Activated naive CD4-positive, alpha-beta T cell treated with anti-CD3 and anti-CD28 coated beads, Interleukin-2, amount 50 U/mL, for 72 hours (primary cell): ENCODE measurements around the gene RFPL1. TPM values are rescaled to one million over a fixed set of nuclear protein-coding genes. Genes with fewer than 3 reads are reported as not detected.
A peak's percentile ranks its signal among the peaks of the same experiment; 100 is the strongest.

Source experiments
- ATAC-seq, 2 donors: fragments of 150-1000 bp; cut with Tn5 transposase; 2 replicates each; pipeline ENCODE4 v1.10.0; 2021; ENCODE audit warnings: mild to moderate bottlenecking in 2 of 2, moderate library complexity in 2 of 2
- DNase-seq, 2 donors: peaks; one replicate each; pipeline ENCODE4 v3.0.0; 2021 to 2022; ENCODE audit warnings: low spot score in 2 of 2
- H3K27ac Mint-ChIP-seq, 2 donors: one replicate each; pipeline ENCODE4 v1.8.0; 2022; ENCODE audit warnings: mild to moderate bottlenecking in 2 of 2, mixed read lengths in 2 of 2
- H3K36me3 Mint-ChIP-seq, 2 donors: one replicate each; pipeline ENCODE4 v1.8.0; 2022; ENCODE audit warnings: mixed read lengths in 2 of 2
- H3K9me3 Mint-ChIP-seq, 2 donors: one replicate each; pipeline ENCODE4 v1.8.0; 2022; ENCODE audit warnings: mixed read lengths in 2 of 2
- total RNA-seq, 2 donors: library from RNA; stranded (reverse); gene quantifications; one replicate each; pipeline ENCODE4 v1.2.3, GENCODE V29; 2022

The RFPL1 gene
- total RNA-seq, 2 donors from 2014 or later: not detected

GRCh38 chr22:29461263-29461662, 22.9 kb downstream of the RFPL1 start:
- no peak overlapping the region for H3K27ac Mint-ChIP-seq
- no peak for ATAC-seq
- DNase-seq: no peak
- H3K36me3 Mint-ChIP-seq: no peaks in the 10 kb centered on the region
- no peaks in the 10 kb centered on the region for H3K9me3 Mint-ChIP-seq

- H3K36me3 Mint-ChIP-seq: no peaks in the 10 kb centered on the region
- H3K9me3 Mint-ChIP-seq: no peaks in the 10 kb centered on the region
- ATAC-seq: no peak
- no peak for DNase-seq
- no peak overlapping the region for H3K27ac Mint-ChIP-seq
These were observed 25.2 kb downstream of the RFPL1 start for GRCh38 chr22:29463629-29464028.

DNA sequence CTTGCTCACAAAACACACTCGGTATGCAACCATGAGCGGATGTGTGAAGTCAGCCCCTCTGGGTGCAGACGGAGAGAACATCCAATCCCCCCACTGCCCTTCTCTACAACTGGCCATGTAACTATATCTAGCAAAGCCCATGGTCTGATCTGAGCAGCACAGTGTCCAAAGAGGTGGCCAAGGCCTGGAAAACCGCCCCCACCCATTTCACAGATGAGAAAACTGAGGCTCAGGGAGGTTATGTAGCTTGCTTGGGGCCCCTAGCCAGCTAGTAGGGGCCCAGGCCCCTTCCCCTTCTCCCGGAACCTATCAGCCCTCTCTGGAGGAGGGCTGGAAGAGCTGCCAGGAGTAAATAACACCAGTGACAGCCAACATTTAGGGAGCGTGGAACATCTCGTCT, 26.2 kb downstream of the RFPL1 start:
- H3K9me3 Mint-ChIP-seq: no peaks in the 10 kb centered on the region
- no peaks in the 10 kb centered on the region for H3K36me3 Mint-ChIP-seq
- no peak for ATAC-seq
- H3K27ac Mint-ChIP-seq: no peak overlapping the region
- DNase-seq: no peak

DNA sequence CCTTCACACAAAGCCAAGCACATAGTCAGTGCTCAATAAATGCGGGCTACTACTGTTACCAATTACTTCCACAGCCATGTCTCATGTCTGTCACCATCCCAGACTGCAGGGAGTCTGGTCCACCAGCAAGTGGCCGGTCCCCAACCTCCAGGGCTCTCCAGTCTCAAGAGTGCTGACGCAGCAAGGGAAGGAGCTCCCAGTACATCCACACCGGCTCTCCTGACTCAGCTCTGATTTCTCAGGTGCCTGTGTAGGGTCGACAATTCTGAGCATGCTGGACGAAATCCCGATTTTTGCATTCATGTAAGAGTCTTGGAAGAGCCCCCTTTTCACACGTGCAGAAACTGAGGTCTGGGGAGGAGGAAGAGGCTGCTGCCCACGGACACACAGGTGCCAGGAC, 31.4 kb downstream of the RFPL1 start:
- ATAC-seq (no peak), DNase-seq (no peak)
- H3K9me3 Mint-ChIP-seq: no peaks in the 10 kb centered on the region
- H3K36me3 Mint-ChIP-seq: no peaks in the 10 kb centered on the region
- peak overlapping the region in 1 of 2 donors; percentile 42 for H3K27ac Mint-ChIP-seq

DNA sequence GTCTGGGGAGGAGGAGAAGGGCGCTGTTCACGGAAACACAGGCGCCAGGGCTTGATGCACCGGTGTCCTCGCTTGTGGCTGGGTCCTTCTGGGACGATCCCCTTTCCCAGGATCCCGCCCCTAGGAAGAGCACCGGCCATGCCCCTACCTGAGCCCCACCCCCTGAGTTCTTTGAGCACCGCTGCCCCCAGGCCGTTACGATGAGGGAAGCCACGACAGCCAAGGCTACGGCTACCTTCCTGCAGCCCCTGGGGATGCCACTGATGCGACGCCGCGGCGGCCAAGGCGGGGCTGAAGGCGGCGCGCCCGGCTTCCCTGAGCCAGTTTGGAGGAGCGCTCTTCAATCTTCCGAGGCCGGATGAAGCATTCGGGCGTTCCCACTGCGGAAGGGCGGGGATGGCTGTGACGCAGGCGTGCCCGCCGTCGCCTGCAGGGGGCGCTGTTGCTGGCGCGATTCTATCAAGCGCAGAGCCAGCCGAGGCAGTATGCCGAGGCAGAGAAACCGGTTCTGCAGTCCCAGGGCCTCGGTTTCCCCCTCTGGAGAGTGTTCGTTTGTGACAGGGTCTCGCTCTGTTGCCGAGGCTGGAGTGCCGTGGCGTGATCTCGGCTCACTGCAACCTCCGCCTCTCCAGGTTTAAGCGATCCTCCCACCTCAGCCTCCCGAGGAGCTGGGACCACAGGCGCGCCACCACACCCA, 31.9 kb downstream of the RFPL1 start:
- Mint-ChIP-seq H3K27ac (peak overlapping the region in 1 of 2 donors; percentile 42), H3K36me3 (no peaks in the 10 kb centered on the region), H3K9me3 (no peaks in the 10 kb centered on the region)
- DNase-seq (peak; percentile 79 to 96), ATAC-seq (peak; percentile 95 to 97)

DNA sequence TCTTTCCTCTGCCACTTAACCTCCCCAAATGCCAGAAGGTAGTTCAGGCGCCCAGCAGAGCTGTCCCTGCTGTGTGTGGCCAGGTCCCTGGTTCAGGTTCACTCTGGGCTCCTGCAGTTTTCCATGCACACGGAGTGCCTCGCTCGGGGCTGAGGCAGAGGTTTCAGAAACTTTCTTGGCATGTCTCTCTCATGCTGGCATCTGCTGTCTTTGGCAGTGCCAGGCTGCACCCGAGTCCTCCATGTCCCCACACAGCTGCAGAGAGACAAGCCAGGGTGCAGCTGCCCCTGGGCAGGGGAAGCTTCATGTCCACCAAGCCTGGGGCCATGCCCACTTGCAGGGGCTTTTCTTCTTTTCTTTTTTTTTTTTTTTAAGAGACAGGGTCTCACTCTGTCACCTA, 34.6 kb downstream of the RFPL1 start:
- Mint-ChIP-seq H3K27ac (no peak overlapping the region), H3K9me3 (no peaks in the 10 kb centered on the region), H3K36me3 (peaks cover 0 to 4% of the 10 kb centered on the region in 2 donors)
- no peak for DNase-seq
- ATAC-seq: no peak

- no peak overlapping the region for H3K27ac Mint-ChIP-seq
- H3K36me3 Mint-ChIP-seq: peaks cover 6 to 10% of the 10 kb centered on the region in 2 donors
- no peak for DNase-seq
- ATAC-seq: no peak
- no peaks in the 10 kb centered on the region for H3K9me3 Mint-ChIP-seq
These were observed 37.2 kb downstream of the RFPL1 start for GRCh38 chr22:29475550-29475949.

DNA sequence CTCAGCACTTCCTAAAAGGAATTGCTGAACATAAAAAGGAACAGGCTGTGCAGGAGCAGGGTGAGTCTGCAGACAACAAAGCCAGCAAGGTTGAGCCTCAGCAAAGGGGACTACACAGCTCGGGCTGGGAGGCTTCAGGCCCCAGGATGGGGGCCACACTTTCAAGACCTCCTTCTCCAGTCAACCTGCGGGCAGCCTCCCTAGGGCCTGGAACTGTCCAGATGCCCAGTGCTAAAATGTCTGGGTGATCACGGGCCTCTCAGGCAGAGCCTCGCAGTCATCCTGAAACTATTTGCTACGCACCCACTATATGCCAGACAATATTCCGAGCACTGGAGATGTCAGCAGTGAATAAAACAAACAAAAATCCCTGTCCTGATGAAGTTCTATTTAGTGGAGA, 37.7 kb downstream of the RFPL1 start:
- peaks cover 7 to 10% of the 10 kb centered on the region in 2 donors for H3K36me3 Mint-ChIP-seq
- H3K27ac Mint-ChIP-seq: no peak overlapping the region
- ATAC-seq (no peak), DNase-seq (no peak)
- no peaks in the 10 kb centered on the region for H3K9me3 Mint-ChIP-seq

DNA sequence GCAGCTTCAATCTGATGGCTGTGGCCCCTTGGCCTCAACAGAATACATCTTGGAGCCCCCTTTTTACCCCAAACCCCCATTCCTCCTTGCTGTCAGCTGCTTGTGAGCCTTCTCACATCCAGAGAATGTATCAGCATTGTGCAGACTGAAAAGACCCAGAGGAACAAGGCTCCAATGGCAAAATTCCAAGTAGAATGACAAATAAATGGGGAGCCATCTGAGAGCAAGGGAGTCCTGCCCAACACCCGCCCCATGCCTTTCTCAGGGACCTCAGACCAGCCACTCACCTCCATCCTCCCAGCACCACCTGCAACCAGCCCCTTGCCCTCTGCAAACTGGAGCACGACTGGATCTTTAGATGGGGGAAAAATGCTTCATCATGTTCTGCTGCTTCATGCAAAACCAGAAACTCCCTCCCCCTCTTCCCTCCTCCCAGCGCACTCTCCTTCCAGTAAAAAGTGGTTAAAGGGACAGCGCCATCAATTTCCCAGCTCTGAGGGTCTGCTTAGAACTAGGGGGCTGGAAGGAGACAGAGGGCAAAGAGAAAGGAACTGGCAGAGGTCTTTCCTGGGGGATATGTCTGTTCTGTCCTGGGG, 39.4 kb downstream of the RFPL1 start:
- DNase-seq (no peak), ATAC-seq (no peak)
- Mint-ChIP-seq H3K27ac (no peak overlapping the region), H3K36me3 (peaks cover 14 to 16% of the 10 kb centered on the region in 2 donors), H3K9me3 (peaks cover 0 to 5% of the 10 kb centered on the region in 2 donors)

DNA sequence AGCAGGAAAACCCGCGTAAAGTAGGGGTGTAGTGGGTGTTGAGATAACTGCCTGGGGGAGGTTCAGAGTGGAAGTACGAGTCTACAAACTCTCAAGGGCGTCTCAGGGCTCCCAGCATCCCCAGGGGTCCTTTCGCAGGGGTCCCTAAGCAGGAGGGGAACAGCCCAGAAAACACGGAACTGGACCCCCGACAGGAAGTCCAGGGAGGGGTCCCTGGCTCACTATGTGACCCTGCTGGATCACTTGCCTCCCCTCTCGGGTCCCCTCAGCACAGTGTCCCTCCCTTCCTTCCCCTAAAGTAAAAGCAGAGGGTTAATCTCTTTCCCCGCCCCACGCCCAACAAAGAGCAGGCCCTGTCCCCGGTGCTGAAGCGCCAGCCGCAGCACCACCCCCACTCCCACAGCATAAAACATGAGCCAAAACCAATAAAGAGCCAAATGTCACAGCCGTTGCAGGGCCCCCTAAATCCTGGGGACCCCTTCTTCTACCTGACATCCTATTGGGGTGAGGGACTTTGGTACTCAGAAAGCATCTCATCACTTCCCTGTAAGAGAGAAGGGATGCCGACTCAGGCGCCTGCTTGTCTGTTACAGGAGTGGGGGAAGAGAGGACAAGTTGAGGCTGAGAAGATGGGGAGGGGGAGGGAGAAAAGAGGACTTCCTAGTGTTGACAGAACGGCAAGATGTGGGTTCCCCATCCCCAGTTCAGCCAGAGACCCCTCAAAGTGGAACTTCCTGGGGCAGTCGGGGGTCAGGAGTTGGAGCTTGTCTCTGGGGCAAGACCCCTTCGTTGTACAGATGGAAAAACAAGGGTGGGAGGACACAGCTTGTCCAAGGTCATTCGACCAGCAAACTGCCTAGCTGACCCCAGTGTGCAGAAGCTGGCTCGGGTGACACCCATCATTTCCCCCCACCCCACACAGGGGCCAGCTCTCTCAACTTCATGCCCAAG, 40.2 kb downstream of the RFPL1 start:
- DNase-seq: peak in 1 of 2 donors; percentile 34
- ATAC-seq: peak in 1 of 2 donors; percentile 42
- peaks cover 0 to 5% of the 10 kb centered on the region in 2 donors for H3K9me3 Mint-ChIP-seq
- no peak overlapping the region for H3K27ac Mint-ChIP-seq
- H3K36me3 Mint-ChIP-seq: peaks cover 14 to 16% of the 10 kb centered on the region in 2 donors

GRCh38 chr22:29479417-29480261, 41.3 kb downstream of the RFPL1 start, which contains the start of gene NEFH:
Gene NEFH (plus strand): TSS chr22:29480218. CDS start chr22:29480263, 45 bp downstream.
- ATAC-seq: no peak
- Mint-ChIP-seq H3K27ac (no peak within 1 kb of the TSS), H3K9me3 (peaks cover 0 to 5% of the 10 kb centered on the region in 2 donors), H3K36me3 (peaks cover 14 to 16% of the 10 kb centered on the region in 2 donors)
- no peak for DNase-seq

DNA sequence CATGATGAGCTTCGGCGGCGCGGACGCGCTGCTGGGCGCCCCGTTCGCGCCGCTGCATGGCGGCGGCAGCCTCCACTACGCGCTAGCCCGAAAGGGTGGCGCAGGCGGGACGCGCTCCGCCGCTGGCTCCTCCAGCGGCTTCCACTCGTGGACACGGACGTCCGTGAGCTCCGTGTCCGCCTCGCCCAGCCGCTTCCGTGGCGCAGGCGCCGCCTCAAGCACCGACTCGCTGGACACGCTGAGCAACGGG, 41.8 kb downstream of the RFPL1 start:
- no peak overlapping the region for H3K27ac Mint-ChIP-seq
- H3K36me3 Mint-ChIP-seq: peaks cover 14 to 16% of the 10 kb centered on the region in 2 donors
- DNase-seq (no peak), ATAC-seq (no peak)
- peaks cover 0 to 5% of the 10 kb centered on the region in 2 donors for H3K9me3 Mint-ChIP-seq

DNA sequence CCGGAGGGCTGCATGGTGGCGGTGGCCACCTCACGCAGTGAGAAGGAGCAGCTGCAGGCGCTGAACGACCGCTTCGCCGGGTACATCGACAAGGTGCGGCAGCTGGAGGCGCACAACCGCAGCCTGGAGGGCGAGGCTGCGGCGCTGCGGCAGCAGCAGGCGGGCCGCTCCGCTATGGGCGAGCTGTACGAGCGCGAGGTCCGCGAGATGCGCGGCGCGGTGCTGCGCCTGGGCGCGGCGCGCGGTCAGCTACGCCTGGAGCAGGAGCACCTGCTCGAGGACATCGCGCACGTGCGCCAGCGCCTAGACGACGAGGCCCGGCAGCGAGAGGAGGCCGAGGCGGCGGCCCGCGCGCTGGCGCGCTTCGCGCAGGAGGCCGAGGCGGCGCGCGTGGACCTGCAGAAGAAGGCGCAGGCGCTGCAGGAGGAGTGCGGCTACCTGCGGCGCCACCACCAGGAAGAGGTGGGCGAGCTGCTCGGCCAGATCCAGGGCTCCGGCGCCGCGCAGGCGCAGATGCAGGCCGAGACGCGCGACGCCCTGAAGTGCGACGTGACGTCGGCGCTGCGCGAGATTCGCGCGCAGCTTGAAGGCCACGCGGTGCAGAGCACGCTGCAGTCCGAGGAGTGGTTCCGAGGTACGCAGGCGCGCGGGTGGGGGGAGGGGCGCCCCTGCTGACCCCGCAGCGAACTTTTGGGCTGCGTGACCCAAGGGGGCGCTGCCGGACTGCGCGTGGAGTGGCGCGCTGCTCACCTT, 42.3 kb downstream of the RFPL1 start:
- DNase-seq: no peak
- ATAC-seq: peak; percentile 58 to 76
- Mint-ChIP-seq H3K36me3 (peaks cover 14 to 16% of the 10 kb centered on the region in 2 donors), H3K9me3 (peaks cover 0 to 5% of the 10 kb centered on the region in 2 donors), H3K27ac (no peak overlapping the region)

DNA sequence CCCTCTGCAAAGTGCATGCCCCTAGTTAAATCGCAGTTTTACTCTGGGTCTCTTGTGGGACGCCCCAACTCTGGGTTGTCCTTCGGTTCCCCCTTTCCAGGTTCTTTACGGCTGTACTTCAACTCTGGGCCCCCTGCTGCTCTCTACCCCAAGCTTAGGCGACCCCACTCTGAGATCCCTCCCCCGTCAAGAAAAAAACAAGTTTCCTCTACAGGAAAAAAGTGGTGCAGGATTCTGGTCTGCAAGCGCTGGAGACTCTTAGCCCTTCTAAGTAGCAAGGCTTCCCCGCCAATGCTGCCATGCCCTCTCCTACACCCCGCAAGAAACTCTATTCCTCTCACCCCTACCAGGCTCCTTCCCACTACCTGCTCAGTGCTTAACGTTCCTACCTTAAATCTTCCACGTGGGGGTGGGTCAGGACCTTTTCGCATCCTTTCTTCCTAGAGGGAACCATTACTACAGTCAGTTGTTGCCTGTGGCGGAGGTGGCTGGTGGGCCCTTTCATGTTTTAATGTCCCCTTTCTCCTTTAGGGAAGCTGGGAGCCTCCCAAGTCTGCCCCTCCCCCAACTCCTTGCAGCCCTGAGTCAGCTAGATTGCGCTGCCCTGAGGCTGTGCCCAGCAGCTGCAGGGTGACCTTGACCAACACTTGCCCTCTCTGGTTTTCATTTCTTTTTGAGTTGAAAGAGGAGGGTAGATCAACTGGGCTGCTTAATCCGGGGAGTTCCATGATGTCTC, 43.0 kb downstream of the RFPL1 start:
- ATAC-seq: no peak
- Mint-ChIP-seq H3K9me3 (peaks cover 0 to 5% of the 10 kb centered on the region in 2 donors), H3K27ac (no peak overlapping the region), H3K36me3 (peaks cover 14 to 16% of the 10 kb centered on the region in 2 donors)
- no peak for DNase-seq

- Mint-ChIP-seq H3K9me3 (peaks cover 0 to 5% of the 10 kb centered on the region in 2 donors), H3K36me3 (peaks cover 13 to 14% of the 10 kb centered on the region in 2 donors), H3K27ac (no peak overlapping the region)
- no peak for ATAC-seq
- no peak for DNase-seq
These were observed 43.9 kb downstream of the RFPL1 start for GRCh38 chr22:29482253-29482652.
